Peyer's patch (tissue), 4 donors: ENCODE measurements around the gene ABCA7. TPM values are rescaled to one million over a fixed set of nuclear protein-coding genes. Genes with fewer than 3 reads are reported as not detected.

ENCODE experiments used
- DNase-seq, 3 donors: peaks; one replicate each; pipeline ENCODE4 v3.0.0-alpha.2; 2017 to 2019
- H3K27ac ChIP-seq, 4 donors: fragments of 200-600 bp; sonication (generic); one replicate each; pipeline ENCODE4 v1.5.1; 2016 to 2019
- H3K27me3 ChIP-seq, 2 donors: fragments of 200-600 bp; sonication (generic); one replicate each; pipeline ENCODE4 v1.5.1; 2019
- H3K36me3 ChIP-seq, 3 donors: fragments of 200-600 bp; sonication (generic); one replicate each; pipeline ENCODE4 v1.5.1; 2016 to 2019
- H3K4me1 ChIP-seq, 4 donors: fragments of 200-600 bp; sonication (generic); one replicate each; pipeline ENCODE4 v1.5.1; 2016 to 2019
- H3K4me3 ChIP-seq, 4 donors: fragments of 200-600 bp; sonication (generic); 1 replicate in 3 of 4; 2 replicates in 1 of 4; pipeline ENCODE4 v1.5.1; 2016 to 2019; ENCODE audit warnings: mild to moderate bottlenecking in 1 of 4
- H3K9me3 ChIP-seq, 4 donors: fragments of 200-600 bp; sonication (generic); one replicate each; pipeline ENCODE4 v1.5.1; 2016 to 2019; ENCODE audit warnings: mild to moderate bottlenecking in 1 of 4
- CTCF ChIP-seq, 6 experiments: fragments of 450-650 bp in 4 of 6; fragments of 200-600 bp in 2 of 6; sonication (generic) in 1 of 6; IDR thresholded peaks; one replicate each; pipeline ENCODE4 v1.5.1; 2017 to 2019; ENCODE audit warnings: antibody characterized with exemption in 6 of 6, mild to moderate bottlenecking in 3 of 6, moderate library complexity in 1 of 6
- POLR2A ChIP-seq, 2 donors: fragments of 450-650 bp; IDR thresholded peaks; one replicate each; pipeline ENCODE4 v1.5.1; 2017; ENCODE audit warnings: antibody characterized with exemption in 2 of 2, mild to moderate bottlenecking in 2 of 2, moderate library complexity in 2 of 2
- total RNA-seq, 4 donors: library from RNA; depleted of rRNA; stranded (reverse); fragments of >200 nt; gene quantifications; one replicate each; pipeline ENCODE4 v1.1.0, GENCODE V29; 2016

Gene ABCA7
- total RNA-seq, 4 donors from 2014 or later = 30.1 to 162 (median 72.1) TPM

GRCh38 chr19:1001538-1002166 is 38.3 kb upstream of the ABCA7 start:
- Histone ChIP-seq H3K27ac (no peak overlapping the region), H3K4me1 (peaks cover 0 to 20% (median 11%) of the 10 kb centered on the region in 4 donors), H3K9me3 (no peaks in the 10 kb centered on the region), H3K27me3 (peaks cover 0 to 27% of the 10 kb centered on the region in 2 donors), H3K36me3 (no peaks in the 10 kb centered on the region), H3K4me3 (no peak overlapping the region)
- DNase-seq = peak; percentile 52 to 76 (median 74)
- peak; percentile 64 to 93 (median 86) for TF ChIP-seq CTCF (IDR thresholded peaks at IDR 0.05)
- no peak for TF ChIP-seq POLR2A (IDR thresholded peaks at IDR 0.05)

GRCh38 chr19:1002600-1002999 is 37.3 kb upstream of the ABCA7 start:
- TF ChIP-seq CTCF (IDR thresholded peaks at IDR 0.05) (no peak), POLR2A (IDR thresholded peaks at IDR 0.05) (no peak)
- Histone ChIP-seq H3K27me3 (peaks cover 0 to 27% of the 10 kb centered on the region in 2 donors), H3K36me3 (no peaks in the 10 kb centered on the region), H3K4me3 (no peak overlapping the region), H3K4me1 (peaks cover 0 to 20% (median 10%) of the 10 kb centered on the region in 4 donors), H3K27ac (no peak overlapping the region), H3K9me3 (no peaks in the 10 kb centered on the region)
- no peak for DNase-seq

- no peaks in the 10 kb centered on the region for H3K36me3 ChIP-seq
- no peak overlapping the region for H3K4me3 ChIP-seq
- peaks cover 0 to 20% (median 10%) of the 10 kb centered on the region in 4 donors for H3K4me1 ChIP-seq
- H3K27me3 ChIP-seq = peaks cover 0 to 20% of the 10 kb centered on the region in 2 donors
- no peaks in the 10 kb centered on the region for H3K9me3 ChIP-seq
- no peak for DNase-seq
- no peak for TF ChIP-seq CTCF (IDR thresholded peaks at IDR 0.05)
- no peak for TF ChIP-seq POLR2A (IDR thresholded peaks at IDR 0.05)
- no peak overlapping the region for H3K27ac ChIP-seq
Measured at GRCh38 chr19:1003283-1003682, 36.6 kb upstream of the ABCA7 start.

- no peak overlapping the region for H3K27ac ChIP-seq
- no peaks in the 10 kb centered on the region for H3K9me3 ChIP-seq
- peaks cover 0 to 7% (median 0%) of the 10 kb centered on the region in 3 donors for H3K36me3 ChIP-seq
- no peak overlapping the region for H3K4me3 ChIP-seq
- H3K4me1 ChIP-seq = peaks cover 0 to 20% (median 10%) of the 10 kb centered on the region in 4 donors
- TF ChIP-seq CTCF (IDR thresholded peaks at IDR 0.05) = no peak
- TF ChIP-seq POLR2A (IDR thresholded peaks at IDR 0.05) = no peak
- peaks cover 0 to 13% of the 10 kb centered on the region in 2 donors for H3K27me3 ChIP-seq
- no peak for DNase-seq
Measured at GRCh38 chr19:1004204-1004802, 35.6 kb upstream of the ABCA7 start.

GRCh38 chr19:1004803-1005664 is 34.9 kb upstream of the ABCA7 start:
- Histone ChIP-seq H3K4me3 (no peak overlapping the region), H3K4me1 (peaks cover 0 to 19% (median 10%) of the 10 kb centered on the region in 4 donors), H3K36me3 (peaks cover 0 to 13% (median 0%) of the 10 kb centered on the region in 3 donors), H3K9me3 (no peaks in the 10 kb centered on the region), H3K27me3 (peaks cover 0 to 10% of the 10 kb centered on the region in 2 donors), H3K27ac (no peak overlapping the region)
- no peak for TF ChIP-seq POLR2A (IDR thresholded peaks at IDR 0.05)
- no peak for TF ChIP-seq CTCF (IDR thresholded peaks at IDR 0.05)
- DNase-seq = no peak
